ENCODE results near the gene FAM76B.

FAM76B gene

DNA sequence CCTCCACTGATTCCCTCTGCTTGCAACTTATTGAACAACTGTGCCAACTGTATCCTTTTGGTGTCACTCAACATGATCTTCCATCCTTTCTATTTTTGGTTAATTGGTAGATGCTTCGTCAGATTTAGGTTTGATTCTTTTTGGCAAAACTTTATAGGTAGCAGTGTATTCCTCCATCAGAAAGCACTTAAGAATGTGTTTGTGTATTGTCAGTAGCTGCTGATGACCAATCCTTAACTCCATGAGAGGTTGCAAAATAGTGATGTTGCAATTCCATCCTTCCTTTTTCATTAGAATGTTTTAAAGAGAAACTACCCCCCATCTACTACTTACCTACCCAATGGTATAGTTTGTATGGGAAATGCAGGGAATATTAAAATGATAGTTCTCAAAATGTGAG is 22.1 kb downstream of the FAM76B start:
- CTCF ChIA-PET, result interaction anchor here (1.0 to 12.9 kb wide), 5 partner anchors 9 to 616 kb away, joined by 3 to 263 read pairs (median 5); partner anchors contain the start of gene FAM76B
- POLR2A ChIA-PET, result no interaction called here
- DNase-seq (ENCODE audit: extremely low spot score), result no peak
- TF ChIP-seq, protein P1, sequence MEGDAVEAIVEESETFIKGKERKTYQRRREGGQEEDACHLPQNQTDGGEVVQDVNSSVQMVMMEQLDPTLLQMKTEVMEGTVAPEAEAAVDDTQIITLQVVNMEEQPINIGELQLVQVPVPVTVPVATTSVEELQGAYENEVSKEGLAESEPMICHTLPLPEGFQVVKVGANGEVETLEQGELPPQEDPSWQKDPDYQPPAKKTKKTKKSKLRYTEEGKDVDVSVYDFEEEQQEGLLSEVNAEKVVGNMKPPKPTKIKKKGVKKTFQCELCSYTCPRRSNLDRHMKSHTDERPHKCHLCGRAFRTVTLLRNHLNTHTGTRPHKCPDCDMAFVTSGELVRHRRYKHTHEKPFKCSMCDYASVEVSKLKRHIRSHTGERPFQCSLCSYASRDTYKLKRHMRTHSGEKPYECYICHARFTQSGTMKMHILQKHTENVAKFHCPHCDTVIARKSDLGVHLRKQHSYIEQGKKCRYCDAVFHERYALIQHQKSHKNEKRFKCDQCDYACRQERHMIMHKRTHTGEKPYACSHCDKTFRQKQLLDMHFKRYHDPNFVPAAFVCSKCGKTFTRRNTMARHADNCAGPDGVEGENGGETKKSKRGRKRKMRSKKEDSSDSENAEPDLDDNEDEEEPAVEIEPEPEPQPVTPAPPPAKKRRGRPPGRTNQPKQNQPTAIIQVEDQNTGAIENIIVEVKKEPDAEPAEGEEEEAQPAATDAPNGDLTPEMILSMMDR (IDR thresholded peaks at IDR 0.05; ENCODE audit: control extremely low read depth, extremely low read depth, low read depth, missing control alignments), result no peak

DNA sequence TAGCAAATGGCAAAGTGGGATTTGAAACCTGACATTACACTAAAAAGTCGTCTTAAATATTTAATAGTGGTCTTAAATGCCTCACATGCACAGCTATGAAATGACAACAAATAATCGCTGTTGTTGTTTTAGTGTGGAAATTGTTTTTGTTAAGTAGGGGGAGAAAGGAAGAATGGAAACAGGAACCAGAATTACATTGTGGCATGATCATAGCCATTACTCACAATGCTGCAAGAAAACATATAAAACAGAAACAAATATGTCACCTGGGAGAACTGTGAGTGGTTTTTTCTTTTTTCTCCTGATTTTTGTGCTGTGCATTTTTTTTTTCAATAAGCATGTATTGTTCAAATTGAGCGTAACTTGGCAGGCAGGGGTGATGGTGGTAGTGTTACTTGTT is 22.9 kb downstream of the FAM76B start:
- CTCF ChIA-PET, result interaction anchor here (0.8 to 12.9 kb wide), 5 partner anchors 12 to 616 kb away, joined by 3 to 263 read pairs (median 3); partner anchors contain the start of gene SESN3

DNA sequence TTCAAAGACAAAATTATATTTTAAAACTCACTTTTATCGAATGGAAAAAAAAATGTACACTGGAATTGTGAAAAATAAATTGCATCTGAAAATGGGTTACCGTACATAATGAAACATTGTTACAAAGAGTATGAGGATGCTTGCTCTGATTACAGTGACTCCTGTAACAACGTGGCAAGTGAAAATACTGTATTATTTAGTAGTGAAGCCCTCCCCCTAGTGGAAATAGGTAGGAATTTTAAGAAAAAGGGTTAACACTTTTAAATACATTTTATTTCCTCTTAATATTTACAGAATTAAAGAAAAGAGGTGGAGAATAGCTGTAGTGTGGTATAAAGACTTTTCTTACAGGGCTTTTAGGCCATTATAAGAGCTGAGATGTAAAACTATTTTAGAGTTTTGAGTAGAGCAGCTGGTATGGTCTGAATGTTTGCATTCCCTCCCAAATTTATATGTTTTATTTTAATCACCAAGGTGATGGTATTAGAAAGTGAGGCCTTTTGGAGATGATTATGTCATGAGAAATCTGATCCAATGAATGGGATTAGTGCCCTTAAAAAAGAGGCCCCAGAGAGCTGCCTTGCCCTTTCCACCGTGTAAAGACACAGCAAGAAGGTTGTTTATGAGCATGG is 25.2 kb downstream of the FAM76B start:
- DNase-seq (ENCODE audit: extremely low spot score), result peak; percentile 48
- ChIA-PET POLR2A (no interaction called here), CTCF (interaction anchor here (0.6 to 12.9 kb wide), 22 partner anchors 9 to 729 kb away, joined by 3 to 263 read pairs (median 4); partner anchors contain the start of genes CEP57 and FAM76B)
- TF ChIP-seq, protein P1 (IDR thresholded peaks at IDR 0.05; ENCODE audit: control extremely low read depth, extremely low read depth, low read depth, missing control alignments), result peak; percentile 31

More for the DNA sequence above, 22.9 kb downstream of the FAM76B start:
- POLR2A ChIA-PET, result no interaction called here
- no peak for DNase-seq (ENCODE audit: extremely low spot score)
- TF ChIP-seq, protein P1 (IDR thresholded peaks at IDR 0.05; ENCODE audit: control extremely low read depth, extremely low read depth, low read depth, missing control alignments), result no peak

DNA sequence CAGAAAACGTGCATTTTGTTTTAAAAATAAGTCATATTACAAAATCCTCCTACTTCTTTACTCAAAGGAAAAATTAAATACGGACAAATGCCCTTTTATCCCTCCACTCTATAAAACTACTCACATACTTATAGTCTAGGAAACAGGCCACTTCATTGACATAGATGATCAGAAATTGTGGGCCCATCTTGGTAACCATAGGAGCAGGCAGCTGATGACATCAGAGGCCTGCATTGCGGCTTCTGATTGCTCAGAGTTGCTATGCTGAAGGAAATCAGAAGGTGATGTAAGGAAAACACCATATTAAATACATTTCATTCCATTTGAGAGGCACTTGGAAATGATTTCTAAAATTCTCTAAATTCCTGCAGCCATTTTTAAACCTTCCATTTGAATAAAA is 27.0 kb downstream of the FAM76B start:
- CTCF ChIA-PET, result interaction anchor here (0.9 to 12.9 kb wide), 11 partner anchors 12 to 692 kb away, joined by 3 to 263 read pairs (median 4); no protein-coding TSS in a partner anchor
- no peak for DNase-seq (ENCODE audit: extremely low spot score)
- TF ChIP-seq, protein P1 (IDR thresholded peaks at IDR 0.05; ENCODE audit: control extremely low read depth, extremely low read depth, low read depth, missing control alignments), result no peak
- POLR2A ChIA-PET, result no interaction called here

DNA sequence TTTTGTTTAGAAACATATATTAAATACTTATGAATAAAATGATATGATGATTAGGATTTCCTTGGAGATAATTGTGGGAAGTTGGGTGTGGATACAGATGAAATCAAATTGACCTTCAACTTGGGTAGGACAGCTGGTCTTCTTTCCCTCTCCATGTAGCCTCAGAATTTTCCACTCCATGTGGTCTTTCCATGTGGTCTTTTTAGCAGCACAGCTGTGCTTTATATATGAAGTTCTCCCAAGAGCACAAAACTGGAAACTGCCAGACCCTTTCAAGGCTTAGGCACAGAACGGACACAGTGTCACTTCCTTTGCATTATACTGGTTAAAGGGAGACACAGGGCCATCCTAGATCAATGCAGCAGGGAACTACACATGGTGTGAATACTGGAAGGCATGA is 28.6 kb downstream of the FAM76B start:
- CTCF ChIA-PET, result interaction anchor here (1.0 to 12.9 kb wide), 8 partner anchors 12 to 691 kb away, joined by 3 to 263 read pairs (median 5); no protein-coding TSS in a partner anchor
- TF ChIP-seq, protein P1 (IDR thresholded peaks at IDR 0.05; ENCODE audit: control extremely low read depth, extremely low read depth, low read depth, missing control alignments), result no peak
- POLR2A ChIA-PET, result no interaction called here
- DNase-seq (ENCODE audit: extremely low spot score), result no peak

DNA sequence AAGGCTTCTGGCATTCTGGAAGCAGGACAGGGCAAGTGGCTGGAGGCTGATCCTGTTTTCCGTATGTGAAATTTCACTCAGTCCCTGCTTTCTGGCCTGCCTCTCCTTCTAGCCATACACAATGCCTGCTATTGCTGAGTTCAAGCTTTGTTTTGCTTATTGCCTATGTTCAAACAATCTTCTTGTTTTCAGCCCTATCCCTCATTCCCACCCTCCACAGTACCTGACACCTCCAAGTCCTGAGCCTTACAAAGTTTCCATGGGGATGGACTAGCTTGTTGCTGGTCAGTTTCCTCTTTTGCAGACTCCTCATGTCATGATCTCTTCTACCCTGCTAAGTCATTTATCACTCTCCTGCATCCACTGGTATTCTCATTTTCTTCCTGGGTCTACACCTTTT is 38.1 kb downstream of the FAM76B start:
- DNase-seq (ENCODE audit: extremely low spot score), result no peak
- TF ChIP-seq, protein P1 (IDR thresholded peaks at IDR 0.05; ENCODE audit: control extremely low read depth, extremely low read depth, low read depth, missing control alignments), result no peak
- POLR2A ChIA-PET, result no interaction called here
- CTCF ChIA-PET, result interaction anchor here (1.0 to 1.2 kb wide), 2 partner anchors 8 to 13 kb away, joined by 3 to 4 read pairs; no protein-coding TSS in a partner anchor

Data from GM10248 (cell line).